Upper lobe of left lung (tissue), 4 donors: ENCODE measurements around the gene PRR23E.

ENCODE experiments used
- CTCF ChIP-seq, 6 experiments: fragments of 450-650 bp in 4 of 6; fragments of 200-600 bp in 2 of 6; sonication (generic) in 2 of 6; IDR thresholded peaks; one replicate each; pipeline ENCODE4 v1.5.1; 2016 to 2019; ENCODE audit warnings: antibody characterized with exemption in 6 of 6
- EP300 ChIP-seq, 4 donors: sonication (generic); formaldehyde crosslinking; IDR thresholded peaks; one replicate each; pipeline ENCODE4 v1.5.1; 2017; ENCODE audit warnings: antibody characterized with exemption in 4 of 4, control low read depth in 2 of 4
- POLR2A ChIP-seq, 4 donors: fragments of 450-650 bp; IDR thresholded peaks; one replicate each; pipeline ENCODE4 v1.5.1; 2016 to 2017; ENCODE audit warnings: antibody characterized with exemption in 4 of 4, mild to moderate bottlenecking in 2 of 4
- POLR2AphosphoS5 ChIP-seq, 2 donors: sonication (generic); formaldehyde crosslinking; IDR thresholded peaks; one replicate each; pipeline ENCODE4 v1.5.1; 2017; ENCODE audit warnings: antibody characterized with exemption in 2 of 2

- no peak for TF ChIP-seq POLR2A (IDR thresholded peaks at IDR 0.05)
- TF ChIP-seq CTCF (IDR thresholded peaks at IDR 0.05) = no peak
- TF ChIP-seq EP300 (IDR thresholded peaks at IDR 0.05) = no peak
- no peak for TF ChIP-seq POLR2AphosphoS5 (IDR thresholded peaks at IDR 0.05)
These were observed 23.7 kb downstream of the PRR23E start for GRCh38 chr3:127216415-127217261.
